Spinal cord (tissue), 10 donors: ENCODE measurements around the gene PRMT5. TPM values are rescaled to one million over a fixed set of nuclear protein-coding genes. Genes with fewer than 3 reads are reported as not detected.

Experiments
- DNase-seq, 6 donors: peaks; one replicate each; pipeline versions ENCODE4 v3.0.0 to v3.0.0-alpha.2; 2013 to 2015; ENCODE audit warnings: low spot score in 6 of 6, low read depth in 4 of 6
- H3K27ac ChIP-seq: one replicate; pipeline ENCODE4 v1.5.1; 2013; ENCODE audit warnings: low read depth, low read length, control low read depth
- H3K27me3 ChIP-seq: one replicate; pipeline ENCODE4 v1.6.1; 2013; ENCODE audit warnings: low read length; ENCODE audit not compliant: control insufficient read depth, insufficient read depth
- H3K36me3 ChIP-seq: one replicate; pipeline ENCODE4 v1.6.1; 2013; ENCODE audit warnings: low read length; ENCODE audit not compliant: control insufficient read depth, insufficient read depth
- H3K4me1 ChIP-seq: one replicate; pipeline ENCODE4 v1.6.1; 2013; ENCODE audit warnings: low read length; ENCODE audit not compliant: control insufficient read depth, insufficient read depth
- H3K4me3 ChIP-seq: one replicate; pipeline ENCODE4 v1.5.1; 2013; ENCODE audit warnings: low read depth, low read length, control low read depth
- H3K9me3 ChIP-seq: one replicate; pipeline ENCODE4 v1.6.1; 2013; ENCODE audit warnings: low read length; ENCODE audit not compliant: control insufficient read depth, insufficient read depth
- WGBS: methylation state at CpG from one replicate; pipeline ENCODE4 v1.1.5; 2013; ENCODE audit warnings: missing lambda C conversion rate; ENCODE audit not compliant: insufficient coverage; 5-methylcytosine and 5-hydroxymethylcytosine counted together
- polyA plus RNA-seq, 2 donors: library from polyadenylated mRNA; unstranded; fragments of 120-200 nt; gene quantifications; one replicate each; pipeline ENCODE4 v1.2.1, GENCODE V29; 2013; ENCODE audit not compliant: insufficient read length in 2 of 2
- total RNA-seq, 2 donors: library from RNA; depleted of rRNA in 1 of 2; stranded (reverse); fragments of 120-200 nt in 1 of 2; fragments of >200 nt in 1 of 2; gene quantifications; one replicate each; pipeline versions ENCODE4 v1.2.3 to v1.2.4, GENCODE V29; 2013 to 2014
- donor health status: healthy.

The PRMT5 gene
- total and polyA plus RNA-seq, 4 donors = 51.3 to 88.8 (median 71.9) TPM

DNA sequence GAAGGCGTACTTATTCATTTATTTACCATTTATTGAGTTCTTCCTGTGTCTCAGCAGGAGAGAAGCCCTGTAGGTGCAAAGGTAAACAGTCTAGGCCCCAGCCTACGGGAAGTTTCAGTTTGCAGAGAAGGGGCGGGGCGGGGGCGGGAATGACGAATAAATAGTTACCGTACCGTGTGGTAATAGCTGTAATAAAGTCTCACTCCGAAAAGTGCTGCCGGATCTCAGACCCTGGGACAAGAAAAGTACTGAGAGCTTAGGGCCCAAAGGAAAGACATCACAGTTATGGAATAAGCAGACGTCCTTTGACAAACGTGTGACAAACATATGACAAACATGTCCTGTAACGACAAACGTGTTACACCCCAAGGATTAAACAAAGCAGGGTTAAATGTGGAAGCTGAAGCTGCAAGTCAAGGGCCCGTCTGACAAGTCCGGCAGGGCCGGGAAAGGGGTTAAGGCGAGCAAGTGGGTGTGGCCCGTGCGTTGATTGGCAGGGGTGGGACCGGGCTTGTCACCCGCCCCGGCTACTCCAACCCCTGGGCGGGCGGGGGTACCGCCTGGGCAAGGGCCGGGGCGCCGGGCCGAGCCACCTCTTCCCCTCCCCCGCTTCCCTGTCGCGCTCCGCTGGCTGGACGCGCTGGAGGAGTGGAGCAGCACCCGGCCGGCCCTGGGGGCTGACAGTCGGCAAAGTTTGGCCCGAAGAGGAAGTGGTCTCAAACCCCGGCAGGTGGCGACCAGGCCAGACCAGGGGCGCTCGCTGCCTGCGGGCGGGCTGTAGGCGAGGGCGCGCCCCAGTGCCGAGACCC is 57.7 kb downstream of the PRMT5 start, which contains the start of gene LRP10:
LRP10 (plus strand) TSS at position 517 of the 809 bp plus-strand sequence. CDS start 564 bp downstream, outside the sequence.
- Histone ChIP-seq H3K9me3 (no peaks in the 10 kb centered on the region), H3K4me1 (peaks cover 14% of the 10 kb centered on the region), H3K36me3 (peaks cover 17% of the 10 kb centered on the region), H3K27ac (peak within 1 kb of the TSS; percentile 67), H3K27me3 (no peaks in the 10 kb centered on the region), H3K4me3 (peak within 1 kb of the TSS; percentile 55)
- 3% methylated on average over 48 of the region's 50 CpGs for WGBS
- peak in 4 of 6 donors; percentile 46 to 93 (median 69) for DNase-seq

DNA sequence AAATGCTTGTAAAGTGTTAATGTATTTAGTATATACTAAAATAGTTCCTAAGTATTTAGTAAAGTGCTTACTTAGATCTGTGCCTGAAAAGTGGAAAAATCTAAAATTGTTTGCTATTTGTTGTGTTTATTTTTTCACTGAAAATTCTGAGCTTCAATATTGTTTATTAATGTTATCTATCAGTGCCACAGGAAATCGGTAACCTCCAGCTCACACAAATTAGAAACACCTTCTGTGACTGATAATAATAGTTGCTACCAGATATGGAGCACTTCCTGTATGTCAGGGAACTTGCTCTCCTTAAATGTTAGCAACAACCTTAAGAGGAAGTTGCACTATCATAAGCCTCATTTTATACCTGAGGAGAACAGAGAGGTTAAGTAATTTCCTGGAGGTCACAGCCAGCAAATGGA is 58.4 kb downstream of the PRMT5 start:
- DNase-seq = no peak
- peaks cover 14% of the 10 kb centered on the region for H3K4me1 ChIP-seq
- H3K27me3 ChIP-seq = no peaks in the 10 kb centered on the region
- H3K9me3 ChIP-seq = no peaks in the 10 kb centered on the region
- peak overlapping the region; percentile 67 for H3K27ac ChIP-seq
- WGBS = no CpG with 5 or more reads among the region's 1 CpG
- H3K36me3 ChIP-seq = peaks cover 11% of the 10 kb centered on the region
- peak overlapping the region; percentile 55 for H3K4me3 ChIP-seq

Other genes with a start within 250 kb of the PRMT5 start
- gene OXA1L, start 162.7 kb downstream of the PRMT5 start, total RNA-seq = 10 to 100 TPM; 45.9 to 98.7 TPM
- gene OXA1L, start 162.7 kb downstream of the PRMT5 start, polyA plus RNA-seq = 10 to 100 TPM; 90.0 to 96.7 TPM
- 1 to 10 TPM; 8.5 to 8.8 TPM for gene SLC7A7, start 113.9 kb downstream of the PRMT5 start, total RNA-seq
- 10 to 100 TPM; 11.4 to 11.5 TPM for gene SLC7A7, start 113.9 kb downstream of the PRMT5 start, polyA plus RNA-seq
- 10 to 100 TPM; 21.1 to 66.6 TPM for gene MRPL52, start 99.5 kb downstream of the PRMT5 start, total RNA-seq
- gene MRPL52, start 99.5 kb downstream of the PRMT5 start, polyA plus RNA-seq = 100 to 1,000 TPM in 1 of 2 donors, 10 to 100 TPM in 1; 97.6 to 104 TPM
- gene MMP14, start 92.8 kb downstream of the PRMT5 start, total RNA-seq = 100 to 1,000 TPM in 1 of 2 donors, 10 to 100 TPM in 1; 67.0 to 262 TPM
- 10 to 100 TPM; 60.5 to 89.0 TPM for gene MMP14, start 92.8 kb downstream of the PRMT5 start, polyA plus RNA-seq
- 10 to 100 TPM; 20.3 to 37.7 TPM for gene LRP10, start 57.6 kb downstream of the PRMT5 start, total RNA-seq
- gene LRP10, start 57.6 kb downstream of the PRMT5 start, polyA plus RNA-seq = 10 to 100 TPM; 54.6 to 57.1 TPM
- gene REM2, start 46.2 kb downstream of the PRMT5 start, total RNA-seq = 1 to 10 TPM; 1.3 to 2.1 TPM
- gene REM2, start 46.2 kb downstream of the PRMT5 start, polyA plus RNA-seq = 1 to 10 TPM; 8.2 to 8.9 TPM
- gene RBM23, start 10.2 kb downstream of the PRMT5 start, total RNA-seq = 100 to 1,000 TPM; 127 to 145 TPM
- gene RBM23, start 10.2 kb downstream of the PRMT5 start, polyA plus RNA-seq = 100 to 1,000 TPM; 111 to 126 TPM
- 10 to 100 TPM; 37.2 to 41.5 TPM for gene HAUS4, start 27.7 kb upstream of the PRMT5 start, total RNA-seq
- gene HAUS4, start 27.7 kb upstream of the PRMT5 start, polyA plus RNA-seq = 10 to 100 TPM; 31.7 to 40.7 TPM
- gene AJUBA, start 53.2 kb upstream of the PRMT5 start, total RNA-seq = 10 to 100 TPM; 11.1 to 27.7 TPM
- 10 to 100 TPM in 1 of 2 donors, 1 to 10 TPM in 1; 7.6 to 13.3 TPM for gene AJUBA, start 53.2 kb upstream of the PRMT5 start, polyA plus RNA-seq
- gene C14orf93, start 80.8 kb upstream of the PRMT5 start, total RNA-seq = 10 to 100 TPM in 1 of 2 donors, 1 to 10 TPM in 1; 3.8 to 11.7 TPM
- 10 to 100 TPM in 1 of 2 donors, 1 to 10 TPM in 1; 7.9 to 13.4 TPM for gene C14orf93, start 80.8 kb upstream of the PRMT5 start, polyA plus RNA-seq
- 100 to 1,000 TPM; 132 to 149 TPM for gene PSMB5, start 105.5 kb upstream of the PRMT5 start, total RNA-seq
- 100 to 1,000 TPM; 209 to 211 TPM for gene PSMB5, start 105.5 kb upstream of the PRMT5 start, polyA plus RNA-seq
- gene PSMB11, start 112.8 kb upstream of the PRMT5 start, total RNA-seq = not detected
- not detected for gene PSMB11, start 112.8 kb upstream of the PRMT5 start, polyA plus RNA-seq
- gene CDH24, start 128.1 kb upstream of the PRMT5 start, total RNA-seq = 10 to 100 TPM in 1 of 2 donors, 1 to 10 TPM in 1; 9.6 to 17.1 TPM
- gene CDH24, start 128.1 kb upstream of the PRMT5 start, polyA plus RNA-seq = 10 to 100 TPM; 37.9 to 46.0 TPM
- gene ACIN1, start 165.8 kb upstream of the PRMT5 start, total RNA-seq = 100 to 1,000 TPM in 1 of 2 donors, 10 to 100 TPM in 1; 63.2 to 125 TPM
- 100 to 1,000 TPM; 196 to 229 TPM for gene ACIN1, start 165.8 kb upstream of the PRMT5 start, polyA plus RNA-seq
- 10 to 100 TPM; 35.4 to 57.2 TPM for gene C14orf119, start 166.1 kb upstream of the PRMT5 start, total RNA-seq
- 10 to 100 TPM; 50.5 to 55.4 TPM for gene C14orf119, start 166.1 kb upstream of the PRMT5 start, polyA plus RNA-seq
- under 1 TPM; 0.10 to 0.61 TPM for gene CIROP, start 175.6 kb upstream of the PRMT5 start, total RNA-seq
- gene CIROP, start 175.6 kb upstream of the PRMT5 start, polyA plus RNA-seq = under 1 TPM; 0.06 to 0.10 TPM
- gene CEBPE, start 189.9 kb upstream of the PRMT5 start, total RNA-seq = 1 to 10 TPM in 1 of 2 donors, under 1 TPM in 1; 0.17 to 1.5 TPM
- gene CEBPE, start 189.9 kb upstream of the PRMT5 start, polyA plus RNA-seq = not detected